Keratinocyte (primary cell): ENCODE measurements around the gene PLA2R1. TPM values are rescaled to one million over a fixed set of nuclear protein-coding genes. Genes with fewer than 3 reads are reported as not detected.

Experiments
- DNase-seq: peaks from one replicate; pipeline ENCODE4 v3.0.0-alpha.2; 2011; ENCODE audit warnings: low read depth, missing footprints, low spot score
- FAIRE-seq: peaks from 2 replicates; lab custom pipeline; 2011; peaks lifted over from hg19 to GRCh38; lab: Jason Lieb, UNC
- H2AFZ ChIP-seq: 2 replicates; pipeline ENCODE4 v1.6.0; 2012; ENCODE audit warnings: low read length, control low read depth, inconsistent platforms; ENCODE audit not compliant: control insufficient read depth
- H3K27ac ChIP-seq: 2 replicates; pipeline ENCODE4 v1.5.1; 2011; ENCODE audit warnings: low read length; ENCODE audit not compliant: control insufficient read depth, insufficient read depth
- H3K27me3 ChIP-seq: 3 replicates; pipeline ENCODE4 v1.6.0; 2011; ENCODE audit warnings: low read length; ENCODE audit not compliant: control insufficient read depth, insufficient read depth; ENCODE audit errors: extremely low read depth
- H3K36me3 ChIP-seq, 2 experiments: 2 replicates in 1 of 2; 3 replicates in 1 of 2; pipeline ENCODE4 v1.5.1; 2011; ENCODE audit warnings: low read length in 2 of 2, mild to moderate bottlenecking in 1 of 2; ENCODE audit not compliant: control insufficient read depth in 2 of 2, insufficient read depth in 2 of 2; ENCODE audit errors: extremely low read depth in 1 of 2
- H3K4me1 ChIP-seq: 3 replicates; pipeline ENCODE4 v1.5.1; 2011; ENCODE audit warnings: low read length; ENCODE audit not compliant: control insufficient read depth, insufficient read depth; ENCODE audit errors: extremely low read depth
- H3K4me2 ChIP-seq: 3 replicates; pipeline ENCODE4 v1.6.0; 2011; ENCODE audit warnings: low read depth, low read length; ENCODE audit not compliant: control insufficient read depth, insufficient read depth; ENCODE audit errors: extremely low read depth
- H3K4me3 ChIP-seq, 3 experiments: fragments of 200-600 bp in 1 of 3; sonication (generic) in 1 of 3; 2 replicates in 2 of 3; 3 replicates in 1 of 3; pipeline ENCODE4 v1.5.1; 2011 to 2016; ENCODE audit warnings: low read length in 3 of 3, mild to moderate bottlenecking in 3 of 3, control low read depth in 2 of 3, inconsistent platforms in 1 of 3, low read depth in 1 of 3, mixed read lengths in 1 of 3, mixed run types in 1 of 3, moderate library complexity in 1 of 3; ENCODE audit not compliant: control insufficient read depth in 2 of 3, insufficient read depth in 2 of 3; ENCODE audit errors: extremely low read depth in 1 of 3
- H3K79me2 ChIP-seq: 2 replicates; pipeline ENCODE4 v1.6.0; 2012; ENCODE audit warnings: low read length; ENCODE audit not compliant: control insufficient read depth, insufficient read depth
- H3K9ac ChIP-seq: 3 replicates; pipeline ENCODE4 v1.6.0; 2011; ENCODE audit warnings: low read length; ENCODE audit not compliant: control insufficient read depth, insufficient read depth; ENCODE audit errors: extremely low read depth
- H3K9me1 ChIP-seq: 3 replicates; pipeline ENCODE4 v1.6.0; 2011; ENCODE audit warnings: low read length; ENCODE audit not compliant: control insufficient read depth, insufficient read depth; ENCODE audit errors: extremely low read depth
- H3K9me3 ChIP-seq: 2 replicates; pipeline ENCODE4 v1.5.1; 2012; ENCODE audit warnings: low read depth, low read length; ENCODE audit not compliant: control insufficient read depth
- H4K20me1 ChIP-seq: 3 replicates; pipeline ENCODE4 v1.6.0; 2011; ENCODE audit warnings: low read length; ENCODE audit not compliant: control insufficient read depth, insufficient read depth; ENCODE audit errors: extremely low read depth
- EZH2 ChIP-seq: IDR thresholded peaks from one replicate; pipeline ENCODE4 v1.6.1; 2012; ENCODE audit warnings: inconsistent platforms, mild to moderate bottlenecking, low read length, moderate library complexity
- dilution Hi-C: fragments of 300-500 bp; cut with MboI; formaldehyde crosslinking; loops from one replicate; pipeline ENCODE4 v1.7.0; 2020; ENCODE audit warnings: low sequenced_read_pairs; ENCODE audit not compliant: extremely low pct_ligation_motif_present
- polyA plus RNA-seq, 5 experiments: library from polyadenylated mRNA; depleted of rRNA in 3 of 5; stranded (reverse) in 3 of 5; stranded (forward) in 1 of 5; unstranded in 1 of 5; fragments of >200 nt; gene quantifications; 1 replicate in 1 of 5; 2 replicates in 3 of 5; 3 replicates in 1 of 5; pipeline versions ENCODE4 v1.2.1 to v1.2.3, GENCODE V29; 2011 to 2012; ENCODE audit warnings: missing spikeins in 2 of 5, low read depth in 1 of 5, low replicate concordance in 1 of 5
- TF ChIP-seq, protein P1 (sequence below), 3 experiments: IDR thresholded peaks in 1 of 3; conservative IDR thresholded peaks in 1 of 3; optimal IDR thresholded peaks in 1 of 3; 2 replicates in 2 of 3; 3 replicates in 1 of 3; pipeline versions ENCODE3 to v1.5.1; 2011; ENCODE audit warnings: low read length in 3 of 3, mild to moderate bottlenecking in 3 of 3, moderate library complexity in 2 of 3, control low read depth in 1 of 3, inconsistent platforms in 1 of 3; ENCODE audit not compliant: insufficient read depth in 2 of 3; ENCODE audit errors: extremely low read depth in 1 of 3

The PLA2R1 gene
- polyA plus RNA-seq, 1 donor (not counting 4 experiments of a cell fraction or from before 2014, with no cell fraction given) = 12.3 TPM

DNA sequence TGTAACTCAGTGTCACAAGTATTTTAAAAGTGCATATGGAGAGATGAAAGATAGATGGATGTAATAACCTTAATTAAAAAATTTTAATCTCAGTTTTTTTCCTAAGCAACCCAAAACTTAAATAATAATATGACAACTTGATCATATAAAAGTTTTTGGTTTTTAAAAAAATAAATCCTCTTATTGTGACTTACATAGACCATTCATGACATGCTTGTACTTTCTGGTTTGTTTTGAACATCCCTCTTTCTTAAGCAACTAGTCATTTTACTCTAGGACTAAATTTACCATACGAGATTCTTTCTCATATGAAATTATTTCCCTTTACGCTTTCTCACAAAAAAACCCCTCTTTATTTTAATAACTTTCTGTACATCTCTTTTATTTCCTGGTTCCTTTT is 6.5 kb upstream of the PLA2R1 start:
- Histone ChIP-seq H3K9me1 (no peaks in the 10 kb centered on the region), H3K9me3 (no peaks in the 10 kb centered on the region), H3K27ac (no peak overlapping the region), H3K4me2 (no peak overlapping the region), H3K4me3 (no peak overlapping the region), H2AFZ (no peak overlapping the region), H4K20me1 (no peaks in the 10 kb centered on the region), H3K4me1 (peaks cover 4% of the 10 kb centered on the region), H3K9ac (no peak overlapping the region), H3K27me3 (no peaks in the 10 kb centered on the region), H3K36me3 (no peaks in the 10 kb centered on the region), H3K79me2 (no peaks in the 10 kb centered on the region)
- no peak for TF ChIP-seq EZH2
- TF ChIP-seq, protein P1, sequence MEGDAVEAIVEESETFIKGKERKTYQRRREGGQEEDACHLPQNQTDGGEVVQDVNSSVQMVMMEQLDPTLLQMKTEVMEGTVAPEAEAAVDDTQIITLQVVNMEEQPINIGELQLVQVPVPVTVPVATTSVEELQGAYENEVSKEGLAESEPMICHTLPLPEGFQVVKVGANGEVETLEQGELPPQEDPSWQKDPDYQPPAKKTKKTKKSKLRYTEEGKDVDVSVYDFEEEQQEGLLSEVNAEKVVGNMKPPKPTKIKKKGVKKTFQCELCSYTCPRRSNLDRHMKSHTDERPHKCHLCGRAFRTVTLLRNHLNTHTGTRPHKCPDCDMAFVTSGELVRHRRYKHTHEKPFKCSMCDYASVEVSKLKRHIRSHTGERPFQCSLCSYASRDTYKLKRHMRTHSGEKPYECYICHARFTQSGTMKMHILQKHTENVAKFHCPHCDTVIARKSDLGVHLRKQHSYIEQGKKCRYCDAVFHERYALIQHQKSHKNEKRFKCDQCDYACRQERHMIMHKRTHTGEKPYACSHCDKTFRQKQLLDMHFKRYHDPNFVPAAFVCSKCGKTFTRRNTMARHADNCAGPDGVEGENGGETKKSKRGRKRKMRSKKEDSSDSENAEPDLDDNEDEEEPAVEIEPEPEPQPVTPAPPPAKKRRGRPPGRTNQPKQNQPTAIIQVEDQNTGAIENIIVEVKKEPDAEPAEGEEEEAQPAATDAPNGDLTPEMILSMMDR (optimal IDR thresholded peaks at IDR 0.05 in 1 of 3, IDR thresholded peaks at IDR 0.05 in 1 of 3, conservative IDR thresholded peaks at IDR 0.05 in 1 of 3; ENCODE audit: extremely low read depth in 1 of 3, insufficient read depth in 2 of 3, low read length in 3 of 3) = no peak
- dilution Hi-C loops = no loop called here
- no peak for DNase-seq
- FAIRE-seq = no peak

- H4K20me1 ChIP-seq = no peaks in the 10 kb centered on the region
- H3K4me1 ChIP-seq = peaks cover 19% of the 10 kb centered on the region
- no peaks in the 10 kb centered on the region for H3K36me3 ChIP-seq
- no peak overlapping the region for H3K27ac ChIP-seq
- H3K4me3 ChIP-seq = no peak overlapping the region
- no peak overlapping the region for H3K9ac ChIP-seq
- DNase-seq (no peak), FAIRE-seq (no peak)
- peaks cover 2% of the 10 kb centered on the region for H3K79me2 ChIP-seq
- no peaks in the 10 kb centered on the region for H3K27me3 ChIP-seq
- H2AFZ ChIP-seq = no peak overlapping the region
- H3K9me3 ChIP-seq = no peaks in the 10 kb centered on the region
- H3K4me2 ChIP-seq = no peak overlapping the region
- dilution Hi-C loops = no loop called here
- no peaks in the 10 kb centered on the region for H3K9me1 ChIP-seq
- TF ChIP-seq, protein P1 (optimal IDR thresholded peaks at IDR 0.05 in 1 of 3, IDR thresholded peaks at IDR 0.05 in 1 of 3, conservative IDR thresholded peaks at IDR 0.05 in 1 of 3; ENCODE audit: extremely low read depth in 1 of 3, insufficient read depth in 2 of 3, low read length in 3 of 3) = no peak
- no peak for TF ChIP-seq EZH2
Observed at GRCh38 chr2:160064916-160065315, 2.5 kb upstream of the PLA2R1 start.
